GM15510 (cell line): ENCODE results near the gene UBE3C.

Source experiments
- POLR2A ChIP-seq: IDR thresholded peaks from 3 replicates; pipeline ENCODE4 v1.6.1; 2011; ENCODE audit warnings: borderline replicate concordance; ENCODE audit not compliant: insufficient read length; ENCODE audit errors: extremely low read depth

Gene UBE3C

GRCh38 chr7:157300369-157300825 lies 161.7 kb downstream of the UBE3C start:
- TF ChIP-seq POLR2A: no peak

- TF ChIP-seq POLR2A: no peak
Measured at GRCh38 chr7:157301610-157302120, 162.9 kb downstream of the UBE3C start.

- TF ChIP-seq POLR2A: no peak
Measured at GRCh38 chr7:157306846-157307838, 168.4 kb downstream of the UBE3C start.

DNA sequence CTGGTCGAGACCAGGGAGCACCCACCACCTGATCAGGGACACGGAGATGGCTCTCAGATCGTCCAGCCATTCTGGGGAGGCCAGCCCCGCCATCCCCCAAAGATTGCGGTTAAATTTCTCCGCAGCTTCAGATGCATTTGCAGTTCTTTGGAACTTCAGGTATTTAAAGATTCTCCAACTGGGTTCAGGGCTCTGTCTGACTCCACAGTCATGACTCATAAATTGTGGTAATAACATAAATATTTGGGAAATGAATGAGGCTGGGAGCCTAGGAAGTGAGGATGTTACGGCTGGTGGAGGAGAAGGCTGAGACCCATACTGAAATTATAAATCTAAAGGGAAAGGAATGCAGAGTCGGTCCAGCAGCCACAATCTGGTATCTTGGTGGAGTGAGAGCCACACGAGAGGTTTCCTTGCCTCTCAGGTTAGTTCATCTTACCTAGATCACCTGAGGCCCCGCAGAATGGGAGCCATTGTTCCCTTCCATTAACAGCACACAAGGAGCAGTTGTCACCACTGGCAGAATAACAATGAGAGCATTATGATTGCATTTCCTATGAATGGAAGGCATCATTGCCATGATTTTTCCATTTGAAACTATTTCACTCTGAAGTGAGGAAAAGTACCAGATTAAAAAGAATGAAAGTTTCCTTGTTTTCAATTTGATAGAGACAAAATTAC lies 171.4 kb downstream of the UBE3C start:
- TF ChIP-seq POLR2A: no peak

- no peak for TF ChIP-seq POLR2A
Measured at GRCh38 chr7:157310676-157311185, 172.0 kb downstream of the UBE3C start.

- TF ChIP-seq POLR2A: no peak
Measured at GRCh38 chr7:157312941-157313340, 174.2 kb downstream of the UBE3C start.

DNA sequence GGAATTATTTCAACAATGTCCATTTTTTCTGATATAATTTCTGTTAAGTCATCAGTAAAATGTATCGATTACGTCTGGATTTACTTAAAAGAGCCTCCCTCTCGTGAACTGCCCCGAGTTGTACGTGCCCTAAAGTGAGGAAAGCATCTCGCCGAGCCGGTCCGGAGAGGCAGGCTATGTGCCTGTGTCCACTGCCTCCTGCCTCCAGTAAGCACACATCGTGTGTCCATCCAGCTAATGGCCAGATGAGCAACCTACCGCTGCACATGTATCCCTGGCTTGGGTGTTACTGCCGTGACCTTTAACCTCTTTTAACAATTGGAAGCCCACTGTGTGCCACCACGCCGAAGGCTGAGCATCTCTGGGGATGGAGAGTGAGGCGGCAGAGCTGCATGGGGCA lies 174.9 kb downstream of the UBE3C start:
- TF ChIP-seq POLR2A: no peak

- no peak for TF ChIP-seq POLR2A
Measured at GRCh38 chr7:157318015-157318706, 179.4 kb downstream of the UBE3C start.
